Putamen (tissue), 1 donor: ENCODE data around the gene C19orf44.
"Not testable (repeated sequence)": the region's sequence is repeated elsewhere in the genome, so short reads cannot be mapped to it uniquely, and the experiment has no call there.

ENCODE experiments used
- DNase-seq: peaks from one replicate; pipeline ENCODE4 v3.0.0-alpha.2; 2016; ENCODE audit warnings: low spot score

C19orf44 gene

DNA sequence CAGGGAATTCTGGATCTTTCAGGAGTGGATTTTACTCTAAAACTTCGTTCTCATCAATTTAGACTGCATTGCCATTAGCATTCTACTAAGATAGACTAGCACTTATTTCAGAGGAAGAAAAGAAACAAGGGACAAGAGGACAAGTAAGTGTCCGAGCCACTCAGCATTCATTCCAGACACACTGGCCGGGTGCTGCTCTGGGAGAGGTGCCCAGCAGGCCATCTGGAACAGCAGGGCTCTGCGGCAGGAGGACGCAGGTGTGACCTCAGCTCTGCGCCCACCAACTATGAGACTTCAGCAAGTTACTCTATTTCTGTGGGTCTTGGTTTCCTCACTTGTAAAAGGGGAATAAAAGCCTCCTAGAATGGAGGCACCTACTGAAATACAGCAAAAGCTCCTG, 28.6 kb upstream of the C19orf44 start:
- DNase-seq = no peak

DNA sequence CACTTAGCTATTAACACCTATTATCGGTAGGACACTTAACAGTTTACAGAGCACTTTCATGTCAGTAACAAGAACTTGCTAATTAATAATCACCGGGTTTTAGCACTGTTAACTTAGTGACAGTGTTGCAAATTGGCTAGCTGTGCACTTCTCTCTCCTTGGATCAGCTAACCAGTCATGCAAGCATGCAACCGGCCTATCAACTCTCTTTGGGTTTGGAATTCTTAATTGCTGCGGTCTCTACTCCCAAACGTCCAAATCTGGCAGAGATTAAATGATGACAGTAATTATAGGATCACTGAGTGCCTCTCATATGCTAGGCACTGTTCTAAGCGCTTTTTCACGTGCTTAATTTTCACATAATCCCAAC, 25.7 kb upstream of the C19orf44 start:
- no peak for DNase-seq

DNA sequence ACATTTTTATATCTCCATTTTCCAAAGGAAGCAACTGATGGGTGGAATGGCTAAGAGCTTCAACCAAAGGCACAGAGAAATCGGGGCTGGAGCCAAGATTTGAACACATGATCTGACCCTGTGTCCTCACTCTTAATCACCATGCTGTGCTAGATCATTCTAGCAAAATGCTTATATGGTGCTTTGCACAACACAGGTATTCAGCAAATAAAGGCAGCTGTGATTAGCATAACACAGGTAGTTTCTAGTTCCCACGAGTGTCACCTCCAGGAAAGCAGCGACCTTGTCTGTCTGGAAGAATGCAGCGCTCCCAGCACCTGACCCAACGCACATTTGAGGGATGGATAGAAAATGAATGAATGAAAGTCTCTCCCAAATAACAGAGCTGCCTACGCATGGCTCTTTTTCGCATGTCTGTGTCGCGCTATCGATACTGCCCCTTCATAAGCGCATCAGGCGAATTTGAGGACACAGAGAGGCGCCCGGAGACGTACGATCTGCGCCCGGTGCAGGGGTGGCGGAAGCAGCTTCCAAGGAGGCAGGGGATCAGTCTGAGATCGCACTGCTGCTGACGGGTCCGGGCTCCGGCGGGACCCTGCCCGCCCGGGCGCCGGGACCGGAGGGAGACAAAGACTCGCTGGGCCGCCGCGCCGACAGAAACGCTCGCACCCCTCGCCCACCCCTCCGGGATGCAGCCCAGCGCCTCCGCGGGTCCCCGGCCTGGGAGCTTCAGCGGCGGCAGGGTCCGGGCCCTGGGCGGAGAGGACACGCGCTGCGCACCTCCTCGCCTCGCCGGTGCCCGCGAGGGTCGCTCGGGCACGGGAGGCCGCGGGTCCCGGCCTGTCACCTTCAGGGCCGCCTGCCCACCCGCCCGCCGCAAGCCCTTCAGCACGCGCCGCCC, 25.0 kb upstream of the C19orf44 start:
- DNase-seq = no peak

DNA sequence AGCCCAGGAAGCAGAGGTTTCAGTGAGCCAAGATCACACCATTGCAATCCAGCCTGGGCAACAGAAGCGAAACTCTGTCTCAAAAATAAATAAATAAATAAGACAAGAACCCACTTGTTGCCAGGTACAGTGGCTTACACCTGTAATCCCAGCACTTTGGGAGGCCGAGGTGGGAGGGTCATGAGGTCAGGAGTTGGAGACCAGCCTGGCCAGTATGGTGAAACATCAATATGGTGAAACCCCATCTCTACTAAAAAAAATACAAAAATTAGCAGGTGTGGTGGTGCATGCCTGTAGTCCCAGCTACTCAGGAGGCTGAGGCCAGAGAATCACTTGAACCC, 23.7 kb upstream of the C19orf44 start:
- DNase-seq = not testable (repeated sequence)

GRCh38 chr19:16472992-16473391, 23.2 kb upstream of the C19orf44 start:
- DNase-seq = no peak

DNA sequence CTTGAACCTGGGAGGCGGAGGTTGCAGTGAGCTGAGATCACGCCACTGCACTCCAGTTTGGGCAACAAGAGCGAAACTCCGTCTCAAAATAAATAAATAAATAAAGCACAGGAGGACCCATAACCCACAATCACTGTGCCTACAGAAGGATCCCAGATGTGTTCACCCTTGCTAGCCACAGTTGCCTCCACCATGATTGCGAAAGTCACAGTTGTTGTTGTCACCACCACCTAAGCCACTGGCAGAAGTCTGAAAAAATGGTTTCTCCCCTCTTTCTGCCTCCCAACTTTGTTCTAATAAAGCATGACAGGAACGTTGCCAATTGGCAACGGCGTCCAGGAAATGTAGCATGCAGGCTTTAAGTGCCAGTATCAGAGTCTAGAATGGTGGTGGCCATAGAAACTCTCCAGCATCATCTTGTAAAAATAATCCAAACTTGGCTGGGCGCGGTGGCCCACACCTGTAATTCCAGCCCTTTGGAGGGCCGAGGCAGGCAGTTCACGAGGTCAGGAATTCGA, 22.3 kb upstream of the C19orf44 start:
- no peak for DNase-seq

- DNase-seq = no peak
Measured at GRCh38 chr19:16476401-16476800, 19.8 kb upstream of the C19orf44 start.

DNA sequence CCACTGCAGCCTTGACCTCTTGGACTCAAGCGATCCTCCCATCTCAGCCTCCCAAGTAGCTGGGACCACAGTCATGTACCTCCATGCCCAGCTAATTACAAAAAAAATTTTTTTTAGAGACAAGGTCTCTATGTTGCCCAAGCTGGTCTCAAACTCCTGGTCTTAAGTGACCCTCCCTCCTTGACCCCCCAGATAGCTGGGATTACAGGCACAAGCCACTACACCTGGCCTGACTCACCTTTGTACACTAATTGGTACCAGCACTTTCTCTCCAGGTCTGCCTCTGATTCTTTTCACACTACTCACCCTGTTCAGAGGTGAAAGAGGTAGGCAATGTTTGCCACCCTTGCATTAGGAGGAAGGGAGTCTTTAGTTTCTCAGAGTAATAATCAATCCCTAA, 18.9 kb upstream of the C19orf44 start:
- no peak for DNase-seq

GRCh38 chr19:16482745-16483144, 13.4 kb upstream of the C19orf44 start:
- no peak for DNase-seq

DNA sequence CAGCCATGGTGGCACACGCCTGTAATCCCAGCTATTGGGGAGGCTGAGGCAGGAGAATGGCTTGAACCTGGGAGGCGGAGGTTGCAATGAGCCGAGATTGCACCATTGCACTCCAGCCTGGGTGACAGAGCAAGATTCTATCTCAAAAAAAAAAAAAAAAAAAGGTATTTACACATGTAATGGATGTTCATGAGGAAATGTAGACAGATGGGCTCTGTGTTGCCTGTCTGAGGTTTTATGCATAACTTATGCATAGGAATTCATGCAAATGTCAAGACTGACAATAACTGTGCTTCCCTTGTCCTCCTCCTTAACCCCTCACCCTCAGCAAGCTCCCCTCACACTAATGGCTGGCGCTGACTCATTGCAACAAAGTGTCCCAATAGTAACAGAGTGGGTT, 9.7 kb upstream of the C19orf44 start:
- not testable (repeated sequence) for DNase-seq

- DNase-seq = no peak
Measured at GRCh38 chr19:16496613-16496983, 404 bp downstream of the C19orf44 start.

DNA sequence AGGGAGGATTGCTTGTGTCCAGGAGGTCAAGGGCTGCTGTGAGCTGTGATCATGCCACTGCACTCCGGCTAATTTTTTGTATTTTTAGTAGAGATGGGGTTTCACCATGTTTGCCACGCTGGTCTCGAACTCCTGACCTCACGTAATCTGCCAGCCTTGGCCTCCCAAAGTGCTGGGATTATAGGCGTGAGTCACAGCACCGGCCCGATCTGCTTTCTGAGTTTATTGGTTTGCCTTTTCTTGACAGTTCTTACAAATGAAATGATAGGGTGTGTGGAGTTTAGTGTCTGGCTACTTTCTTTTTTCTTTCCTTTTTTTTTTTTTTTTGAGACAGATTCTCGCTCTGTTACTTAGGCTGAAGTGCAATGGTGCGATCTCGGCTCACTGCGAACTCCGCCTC, 848 bp downstream of the C19orf44 start:
- no peak for DNase-seq

GRCh38 chr19:16497837-16498236, 1.6 kb downstream of the C19orf44 start:
- no peak for DNase-seq

GRCh38 chr19:16504271-16504670, 8.1 kb downstream of the C19orf44 start:
- no peak for DNase-seq

DNA sequence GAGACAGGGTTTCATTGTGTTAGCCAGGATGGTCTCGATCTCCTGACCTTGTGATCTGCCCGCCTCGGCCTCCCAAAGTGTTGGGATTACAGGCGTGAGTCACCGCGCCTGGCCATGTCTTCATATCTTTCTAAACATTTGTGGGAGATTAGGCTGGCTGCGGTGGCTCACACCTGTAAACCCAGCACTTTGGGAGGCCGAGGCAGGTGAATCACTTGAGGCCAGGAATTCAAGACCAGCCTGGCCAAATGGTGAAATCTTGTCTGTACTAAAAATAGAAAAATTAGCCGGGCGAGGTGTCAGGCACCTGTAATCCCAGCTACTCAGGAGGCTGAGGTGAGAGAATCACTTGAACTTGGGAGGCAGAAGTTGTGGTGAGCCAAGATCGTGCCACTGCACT, 10.0 kb downstream of the C19orf44 start:
- not testable (repeated sequence) for DNase-seq

GRCh38 chr19:16506961-16507360, 10.8 kb downstream of the C19orf44 start:
- no peak for DNase-seq

- DNase-seq = no peak
Measured at GRCh38 chr19:16508546-16508945, 12.4 kb downstream of the C19orf44 start.

DNA sequence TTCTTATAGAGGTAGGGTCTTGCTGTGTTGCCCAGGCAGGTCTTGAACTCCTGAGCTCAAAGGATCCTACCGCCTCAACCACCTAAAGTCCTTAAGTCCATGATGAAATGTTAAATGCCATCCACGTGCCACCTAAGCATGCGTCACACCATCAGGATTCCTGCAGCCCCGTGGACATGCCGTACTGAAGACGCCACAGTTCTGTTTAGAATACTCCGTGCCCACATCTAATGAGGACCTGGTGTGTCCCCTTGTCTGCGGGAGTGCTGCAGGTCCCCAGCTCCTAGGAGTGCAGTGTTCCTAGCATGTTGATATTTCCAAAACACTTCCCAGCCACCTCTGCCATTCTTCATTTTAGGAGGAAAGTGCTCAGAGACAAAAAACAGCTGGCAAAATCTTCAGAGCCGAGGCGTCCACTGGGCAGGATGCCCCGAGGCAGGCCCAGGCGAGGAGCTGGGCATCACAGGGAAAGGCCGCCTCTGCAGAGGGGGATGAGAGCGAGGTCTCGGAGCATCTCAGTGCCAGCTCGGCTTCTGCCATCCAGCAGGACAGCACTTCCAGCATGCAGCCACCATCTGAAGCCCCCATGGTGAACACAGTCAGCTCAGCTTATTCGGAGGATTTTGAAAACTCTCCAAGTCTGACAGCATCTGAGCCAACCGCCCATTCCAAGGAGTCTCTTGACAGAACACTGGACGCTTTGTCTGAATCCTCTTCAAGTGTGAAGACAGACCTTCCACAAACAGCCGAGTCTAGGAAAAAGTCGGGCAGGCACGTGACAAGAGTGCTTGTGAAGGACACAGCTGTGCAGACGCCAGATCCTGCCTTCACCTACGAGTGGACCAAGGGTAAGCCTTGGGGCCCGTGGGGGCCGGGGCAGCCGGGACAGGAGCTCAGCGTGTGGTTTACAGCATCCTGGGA, 13.2 kb downstream of the C19orf44 start:
- DNase-seq = peak; percentile 59

GRCh38 chr19:16512611-16513010, 16.4 kb downstream of the C19orf44 start:
- DNase-seq = not testable (repeated sequence)

DNA sequence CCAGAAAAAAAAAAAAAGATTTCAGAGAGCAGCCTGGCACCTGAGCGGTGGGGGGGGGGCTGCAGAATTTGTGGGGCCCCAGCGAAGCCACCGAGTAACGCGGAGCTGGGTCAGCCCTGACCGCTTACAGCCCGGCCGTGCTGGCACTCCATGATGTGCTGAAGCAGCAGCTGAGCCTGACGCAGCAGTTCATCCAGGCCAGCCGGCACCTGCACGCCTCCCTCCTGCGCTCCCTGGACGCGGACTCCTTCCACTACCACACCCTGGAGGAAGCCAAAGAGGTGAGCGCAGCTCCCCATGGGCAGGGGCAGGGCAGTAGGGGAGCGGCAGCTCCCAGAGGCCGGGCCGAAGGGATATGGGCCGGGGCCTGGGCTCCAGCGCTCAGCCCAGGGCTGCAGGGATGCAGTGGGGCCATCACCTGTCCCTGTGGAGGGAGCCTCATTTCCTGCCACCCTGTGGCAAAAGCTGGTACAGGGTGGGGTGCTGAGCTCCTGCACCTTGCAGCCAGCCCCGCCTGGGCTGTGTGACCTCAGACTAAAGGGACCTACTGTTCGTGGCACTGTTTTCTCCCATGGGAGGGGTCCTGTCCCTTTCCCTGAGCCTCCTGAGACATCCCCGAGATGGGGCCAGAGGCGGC, 18.3 kb downstream of the C19orf44 start:
- DNase-seq = no peak

DNA sequence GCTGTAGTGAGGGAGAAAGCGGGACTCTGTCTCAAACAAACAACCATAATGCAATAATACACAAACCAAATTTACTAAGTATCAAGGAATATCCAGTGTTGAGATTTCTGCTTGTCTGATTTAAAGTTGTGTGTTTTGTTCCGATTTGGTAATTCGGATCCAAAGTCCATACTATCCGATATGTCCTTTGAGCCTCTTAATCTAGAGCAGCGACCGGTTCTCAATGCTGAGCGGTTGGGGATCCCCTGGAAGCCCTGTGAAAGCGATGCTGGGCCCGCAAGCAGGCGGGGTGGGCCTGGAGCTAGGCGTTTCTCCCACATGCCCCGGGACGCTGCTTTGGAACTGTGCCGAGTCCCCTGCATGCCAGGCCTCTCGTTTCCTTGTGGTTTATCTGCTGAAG, 20.2 kb downstream of the C19orf44 start:
- no peak for DNase-seq

DNA sequence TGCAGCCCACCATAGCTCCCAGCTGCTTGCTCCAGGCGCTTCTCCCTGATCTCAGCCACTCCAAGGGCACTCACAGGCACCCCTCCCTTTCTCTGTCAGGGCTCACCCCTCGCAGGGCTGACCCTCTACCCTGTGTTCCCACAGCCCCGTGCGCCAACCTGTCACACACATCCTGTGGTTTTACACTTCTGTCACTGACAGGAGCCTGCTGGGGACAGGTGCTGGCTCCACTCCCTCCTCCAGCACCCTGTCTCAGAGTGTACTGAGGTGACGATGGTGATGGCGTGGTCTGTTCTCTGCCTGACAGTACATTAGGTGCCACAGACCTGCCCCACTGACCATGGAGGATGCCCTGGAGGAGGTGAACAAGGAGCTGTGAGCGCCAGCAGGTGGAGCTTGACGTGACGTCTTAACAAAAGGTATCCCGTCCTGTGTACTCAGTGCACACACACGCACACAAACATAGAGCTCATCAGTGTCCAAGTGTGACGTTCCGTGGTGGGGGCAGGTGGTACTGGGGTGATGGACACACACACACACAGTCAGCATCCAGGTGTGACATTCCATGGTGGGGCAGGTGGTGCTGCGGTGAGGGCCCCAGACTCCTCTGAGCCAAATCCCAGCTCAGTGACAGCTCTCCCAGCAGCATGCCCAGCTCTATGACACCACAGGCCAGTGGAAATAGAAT, 20.9 kb downstream of the C19orf44 start:
- no peak for DNase-seq
